H7 (cell line): Measurements from ENCODE around the gene KCNAB2. TPM values are rescaled to one million over a fixed set of nuclear protein-coding genes. Genes with fewer than 3 reads are reported as not detected.
A peak's percentile ranks its signal among the peaks of the same experiment; 100 is the strongest.

Source experiments
- DNase-seq: peaks from one replicate; pipeline ENCODE4 v3.0.0; 2012
- H3K27me3 ChIP-seq: 2 replicates; pipeline ENCODE4 v1.6.0; 2011; ENCODE audit warnings: mild to moderate bottlenecking, low read length; ENCODE audit not compliant: control insufficient read depth, insufficient read depth
- H3K36me3 ChIP-seq: replicated peaks from 2 replicates; pipeline ENCODE4 v1.5.1; 2011; ENCODE audit warnings: low read length; ENCODE audit not compliant: control insufficient read depth, insufficient read depth
- H3K4me3 ChIP-seq: 2 replicates; pipeline ENCODE4 v1.5.1; 2011; ENCODE audit warnings: low read depth, mild to moderate bottlenecking, control low read depth, low read length, moderate library complexity; ENCODE audit not compliant: insufficient read depth
- total RNA-seq: library from RNA; depleted of rRNA; stranded (reverse); fragments of >200 nt; shearing (Covaris generic); gene quantifications from 2 replicates; pipeline ENCODE4 v1.2.3, GENCODE V29; 2014

Gene KCNAB2
- total RNA-seq, 1 experiment from 2014 or later, result 6.6 TPM

- no peak for DNase-seq
- Histone ChIP-seq H3K36me3 (no peaks in the 10 kb centered on the region), H3K27me3 (no peaks in the 10 kb centered on the region; the same call in 1 of the 2 replicates), H3K4me3 (no peak overlapping the region)
Observed at GRCh38 chr1:6140413-6140812, 94.7 kb downstream of the KCNAB2 start.

DNA sequence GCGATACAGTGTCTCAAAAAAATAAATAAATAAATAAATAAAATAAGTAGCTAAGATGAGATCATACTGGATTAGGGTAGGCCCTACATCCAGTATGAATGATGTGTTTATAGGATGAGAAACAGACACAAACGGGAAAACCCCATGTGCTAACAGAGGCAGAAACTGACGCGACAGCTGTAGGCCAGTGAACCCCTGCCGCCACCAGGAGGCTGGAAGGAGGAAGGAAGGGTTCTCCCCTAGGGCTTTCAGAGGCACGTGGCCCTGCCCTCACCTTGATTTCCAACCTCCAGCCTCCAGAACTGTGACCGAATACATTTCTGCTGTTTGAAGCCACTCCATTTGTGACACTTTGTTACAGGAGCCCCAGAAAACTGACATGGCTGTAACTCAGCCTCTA lies 95.9 kb downstream of the KCNAB2 start:
- H3K4me3 ChIP-seq, result no peak overlapping the region
- DNase-seq, result peak; percentile 86
- H3K36me3 ChIP-seq, result no peaks in the 10 kb centered on the region
- H3K27me3 ChIP-seq, result no peaks in the 10 kb centered on the region; the same call in 1 of the 2 replicates

GRCh38 chr1:6142036-6142621 lies 96.4 kb downstream of the KCNAB2 start:
- H3K4me3 ChIP-seq, result no peak overlapping the region
- DNase-seq, result no peak
- H3K36me3 ChIP-seq, result no peaks in the 10 kb centered on the region
- peaks cover 2% of the 10 kb centered on the region for H3K27me3 ChIP-seq

DNA sequence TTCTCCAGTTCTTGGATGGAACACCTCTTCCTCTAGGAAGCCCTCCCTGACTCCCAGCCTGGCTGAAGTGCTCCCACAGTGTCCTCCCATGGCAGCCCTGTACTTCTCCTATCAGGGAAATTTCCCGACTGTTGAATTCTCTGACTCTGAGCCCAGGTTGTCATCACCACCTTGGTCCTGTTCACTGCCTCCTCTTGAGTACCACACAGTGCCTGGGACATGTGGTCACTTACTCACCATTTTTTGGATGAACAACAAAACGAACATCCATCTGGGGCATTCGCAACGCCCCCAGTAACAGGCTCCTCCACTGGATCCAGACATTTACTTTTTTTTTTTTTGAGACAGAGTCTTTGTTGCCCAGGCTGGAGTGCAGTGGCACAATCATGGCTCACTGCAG lies 97.0 kb downstream of the KCNAB2 start:
- DNase-seq, result no peak
- Histone ChIP-seq H3K36me3 (no peaks in the 10 kb centered on the region), H3K4me3 (no peak overlapping the region), H3K27me3 (peaks cover 6% of the 10 kb centered on the region)

DNA sequence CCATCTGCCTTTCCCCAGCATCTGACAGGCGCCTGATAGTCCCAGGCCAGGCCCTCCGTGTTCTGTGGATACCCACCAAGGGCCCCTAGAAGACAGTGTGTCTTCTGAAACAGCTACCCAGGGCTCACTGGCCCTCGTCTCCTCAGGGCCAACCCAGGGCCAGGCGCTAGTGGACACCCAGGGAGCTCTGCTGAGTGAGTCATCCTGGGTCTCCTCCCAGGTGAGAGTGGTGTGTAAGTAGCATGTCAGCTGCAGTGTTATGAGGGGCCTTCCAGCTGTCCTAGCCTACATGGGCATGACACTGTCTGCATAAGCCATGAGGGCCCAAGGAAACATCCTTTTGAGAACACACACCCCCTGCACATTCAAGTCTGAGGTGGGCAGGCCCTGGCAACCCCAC lies 97.7 kb downstream of the KCNAB2 start:
- DNase-seq, result no peak
- Histone ChIP-seq H3K36me3 (no peaks in the 10 kb centered on the region), H3K27me3 (peaks cover 13% of the 10 kb centered on the region)

GRCh38 chr1:6144175-6144574 lies 98.5 kb downstream of the KCNAB2 start:
- no peak overlapping the region for H3K4me3 ChIP-seq
- no peak for DNase-seq
- H3K36me3 ChIP-seq, result no peaks in the 10 kb centered on the region
- H3K27me3 ChIP-seq, result peaks cover 17% of the 10 kb centered on the region

More for the DNA sequence above, 97.7 kb downstream of the KCNAB2 start:
- no peak overlapping the region for H3K4me3 ChIP-seq

DNA sequence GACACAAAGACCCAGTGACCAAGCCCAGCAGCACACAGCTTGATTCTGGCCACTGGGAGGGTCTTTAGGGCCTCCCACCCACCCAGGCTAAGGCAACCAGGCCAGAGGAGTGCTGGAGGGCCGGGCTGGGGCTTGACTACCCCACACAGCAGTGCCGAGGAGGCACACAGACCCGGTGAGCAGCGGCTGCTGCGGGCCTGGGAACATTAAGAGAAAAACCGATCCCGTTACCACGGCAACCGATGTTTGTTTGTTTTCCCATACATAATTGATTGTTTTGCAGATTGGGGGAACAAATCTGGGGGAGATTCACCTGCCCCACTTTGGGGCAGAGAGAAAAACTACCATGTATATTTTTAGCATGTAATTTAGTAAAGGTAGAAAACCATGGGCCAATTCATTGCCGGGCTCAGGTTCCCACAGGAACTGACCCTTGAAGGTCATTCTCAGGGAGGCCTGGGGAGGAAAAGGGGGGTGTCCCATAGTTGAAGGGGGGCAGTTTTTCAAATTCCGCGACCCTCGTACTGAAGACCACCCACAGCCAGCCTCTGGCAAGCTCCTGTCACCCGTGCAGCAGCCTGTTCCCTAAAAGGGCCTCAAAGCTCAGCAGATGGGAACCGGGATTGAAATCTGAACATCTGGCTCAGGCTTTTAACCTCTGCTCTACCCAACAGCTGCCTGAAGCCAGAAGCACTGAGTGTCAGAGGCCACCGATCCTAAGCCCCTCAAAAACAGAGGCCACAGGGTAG lies 99.1 kb downstream of the KCNAB2 start:
- peak; percentile 83 for DNase-seq
- no peak overlapping the region for H3K4me3 ChIP-seq
- peaks cover 19% of the 10 kb centered on the region for H3K27me3 ChIP-seq
- no peaks in the 10 kb centered on the region for H3K36me3 ChIP-seq

- H3K36me3 ChIP-seq, result no peaks in the 10 kb centered on the region
Observed at GRCh38 chr1:6145396-6145750, 99.7 kb downstream of the KCNAB2 start.

DNA sequence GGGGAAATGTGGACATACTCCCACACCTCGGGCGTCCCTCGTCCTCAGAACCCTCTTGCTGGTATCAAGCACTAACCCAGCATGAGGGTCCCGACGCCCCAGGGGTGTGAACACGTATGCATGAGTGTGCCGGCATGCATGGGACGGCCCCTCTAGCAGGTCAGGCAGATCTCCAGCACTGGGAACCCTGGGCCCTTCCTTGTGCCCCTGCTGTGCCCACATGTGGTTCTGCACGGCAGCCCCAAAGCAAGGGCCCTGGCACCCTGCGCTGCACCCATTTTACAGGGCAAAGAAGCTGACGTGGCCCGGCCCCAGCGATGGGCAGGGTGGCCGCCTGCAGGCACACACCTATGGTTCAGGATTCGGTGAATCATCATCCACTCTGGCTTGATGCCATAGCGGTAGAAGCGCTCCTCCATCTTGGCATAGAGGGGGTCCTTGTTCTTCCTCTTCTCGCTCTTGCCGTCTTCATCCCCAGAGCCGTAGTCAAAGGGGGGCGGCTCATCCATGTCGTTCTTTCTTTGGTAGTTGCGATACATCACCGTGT lies 100.2 kb downstream of the KCNAB2 start:
- DNase-seq, result no peak
- H3K36me3 ChIP-seq, result no peaks in the 10 kb centered on the region
- no peak overlapping the region for H3K4me3 ChIP-seq
- H3K27me3 ChIP-seq, result peaks cover 19% of the 10 kb centered on the region

More at GRCh38 chr1:6145396-6145750, 99.7 kb downstream of the KCNAB2 start:
- H3K4me3 ChIP-seq, result no peak overlapping the region
- DNase-seq, result no peak
- H3K27me3 ChIP-seq, result peaks cover 19% of the 10 kb centered on the region

- peak; percentile 100 for DNase-seq
- peaks cover 19% of the 10 kb centered on the region for H3K27me3 ChIP-seq
- peak overlapping the region; percentile 45 for H3K4me3 ChIP-seq
- no peaks in the 10 kb centered on the region for H3K36me3 ChIP-seq
Observed at GRCh38 chr1:6148497-6149241, 103.0 kb downstream of the KCNAB2 start.

GRCh38 chr1:6149597-6149996 lies 103.9 kb downstream of the KCNAB2 start:
- peaks cover 19% of the 10 kb centered on the region for H3K27me3 ChIP-seq
- DNase-seq, result no peak
- no peaks in the 10 kb centered on the region for H3K36me3 ChIP-seq
- H3K4me3 ChIP-seq, result no peak overlapping the region

GRCh38 chr1:6150006-6150938 lies 104.6 kb downstream of the KCNAB2 start:
- H3K36me3 ChIP-seq, result no peaks in the 10 kb centered on the region
- H3K27me3 ChIP-seq, result peaks cover 19% of the 10 kb centered on the region
- no peak overlapping the region for H3K4me3 ChIP-seq
- DNase-seq, result no peak
